ENCODE measurements around the gene CEMP1. TPM values are rescaled to one million over a fixed set of nuclear protein-coding genes. Genes with fewer than 3 reads are reported as not detected.

Gene CEMP1
- total RNA-seq, 1 experiment from 2014 or later: not detected

DNA sequence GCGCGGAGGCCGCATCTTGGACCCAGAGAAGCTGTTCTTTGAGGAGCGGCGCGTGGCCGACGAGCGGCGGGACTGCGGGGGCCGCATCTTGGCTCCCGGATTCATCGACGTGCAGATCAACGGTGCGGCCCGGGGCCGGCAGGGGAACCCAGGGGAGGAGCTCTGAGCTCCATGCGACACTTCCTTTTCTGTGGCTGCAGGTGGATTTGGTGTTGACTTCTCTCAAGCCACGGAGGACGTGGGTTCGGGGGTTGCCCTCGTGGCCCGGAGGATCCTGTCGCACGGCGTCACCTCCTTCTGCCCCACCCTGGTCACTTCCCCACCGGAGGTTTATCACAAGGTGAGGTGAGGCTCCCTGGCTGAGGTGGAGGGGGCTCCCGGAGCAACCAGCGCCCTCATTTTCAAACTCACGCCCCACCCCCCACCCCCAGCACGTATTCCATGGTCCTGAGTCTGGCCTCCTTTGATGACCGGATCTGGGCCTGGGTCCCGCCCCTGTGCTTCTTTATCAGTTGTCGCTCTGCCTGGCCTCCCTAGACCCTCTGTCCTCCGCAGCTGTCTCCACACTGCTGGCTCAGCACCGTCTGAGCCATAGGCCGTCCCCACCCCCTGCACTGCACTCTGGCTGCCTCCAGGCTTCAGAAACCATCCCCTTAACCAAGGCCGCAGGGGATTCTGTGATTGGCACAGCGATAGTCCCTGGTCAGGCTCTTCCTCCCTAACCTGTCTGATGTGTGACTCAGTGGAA is 10.2 kb downstream of the CEMP1 start:
- ATAC-seq (peak; percentile 54), DNase-seq (ENCODE audit: low read depth, low spot score) (no peak)
- intact Hi-C loops (cut with micrococcal nuclease; ENCODE audit: unreplicated experiment): no loop called here
- H3K27me3 ChIP-seq (ENCODE audit: control insufficient read depth, insufficient read depth, low read length): no peaks in the 10 kb centered on the region
- POLR2A ChIA-PET: interaction anchor here (0.6 kb wide), 1 partner anchor 10 kb away, joined by 6 read pairs; the partner anchor contains the start of gene CEMP1
- BruUV-seq (replicated peaks): no TSS peak
- no peaks in the 10 kb centered on the region; the same call in 1 of the 2 replicates for H3K36me3 ChIP-seq (ENCODE audit: control insufficient read depth, insufficient read depth, low read length)
- H3K4me3 ChIP-seq (ENCODE audit: low read depth in 2 of 2, low read length in 2 of 2): peak overlapping the region; percentile 65 to 77
- in situ Hi-C loops (cut with HindIII; ENCODE audit: low pct_unique_long_range_greater_than_20kb, low sequenced_read_pairs): no loop called here
- H3K27ac ChIP-seq (ENCODE audit: low read length): peak overlapping the region; percentile 77
- peaks cover 37% of the 10 kb centered on the region for H3K4me1 ChIP-seq (ENCODE audit: control insufficient read depth, insufficient read depth, low read length)
- CTCF ChIA-PET: interaction anchor here (0.5 to 0.7 kb wide), 3 partner anchors 10 to 623 kb away, joined by 3 to 7 read pairs (median 6); partner anchors contain the start of gene CEMP1
- H3K9me3 ChIP-seq (ENCODE audit: control insufficient read depth, insufficient read depth, low read depth, low read length): no peaks in the 10 kb centered on the region
- peak; percentile 19; the same call in 1 of the 2 replicates for TF ChIP-seq POLR2AphosphoS5 (IDR thresholded peaks at IDR 0.05; ENCODE audit: low read depth, low read length)
- TF ChIP-seq, protein P1, sequence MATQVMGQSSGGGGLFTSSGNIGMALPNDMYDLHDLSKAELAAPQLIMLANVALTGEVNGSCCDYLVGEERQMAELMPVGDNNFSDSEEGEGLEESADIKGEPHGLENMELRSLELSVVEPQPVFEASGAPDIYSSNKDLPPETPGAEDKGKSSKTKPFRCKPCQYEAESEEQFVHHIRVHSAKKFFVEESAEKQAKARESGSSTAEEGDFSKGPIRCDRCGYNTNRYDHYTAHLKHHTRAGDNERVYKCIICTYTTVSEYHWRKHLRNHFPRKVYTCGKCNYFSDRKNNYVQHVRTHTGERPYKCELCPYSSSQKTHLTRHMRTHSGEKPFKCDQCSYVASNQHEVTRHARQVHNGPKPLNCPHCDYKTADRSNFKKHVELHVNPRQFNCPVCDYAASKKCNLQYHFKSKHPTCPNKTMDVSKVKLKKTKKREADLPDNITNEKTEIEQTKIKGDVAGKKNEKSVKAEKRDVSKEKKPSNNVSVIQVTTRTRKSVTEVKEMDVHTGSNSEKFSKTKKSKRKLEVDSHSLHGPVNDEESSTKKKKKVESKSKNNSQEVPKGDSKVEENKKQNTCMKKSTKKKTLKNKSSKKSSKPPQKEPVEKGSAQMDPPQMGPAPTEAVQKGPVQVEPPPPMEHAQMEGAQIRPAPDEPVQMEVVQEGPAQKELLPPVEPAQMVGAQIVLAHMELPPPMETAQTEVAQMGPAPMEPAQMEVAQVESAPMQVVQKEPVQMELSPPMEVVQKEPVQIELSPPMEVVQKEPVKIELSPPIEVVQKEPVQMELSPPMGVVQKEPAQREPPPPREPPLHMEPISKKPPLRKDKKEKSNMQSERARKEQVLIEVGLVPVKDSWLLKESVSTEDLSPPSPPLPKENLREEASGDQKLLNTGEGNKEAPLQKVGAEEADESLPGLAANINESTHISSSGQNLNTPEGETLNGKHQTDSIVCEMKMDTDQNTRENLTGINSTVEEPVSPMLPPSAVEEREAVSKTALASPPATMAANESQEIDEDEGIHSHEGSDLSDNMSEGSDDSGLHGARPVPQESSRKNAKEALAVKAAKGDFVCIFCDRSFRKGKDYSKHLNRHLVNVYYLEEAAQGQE (IDR thresholded peaks at IDR 0.05; ENCODE audit: insufficient read depth in 1 of 2, low read depth in 2 of 2, low read length in 1 of 2): no peak

GRCh38 chr16:2520097-2520783 is 11.0 kb downstream of the CEMP1 start, which contains the start of gene AMDHD2:
TSS of gene AMDHD2 (plus strand) at chr16:2520371. CDS start at chr16:2520459, 88 bp downstream.
- CTCF ChIA-PET: interaction anchor here (0.6 to 0.8 kb wide), 5 partner anchors 11 to 624 kb away, joined by 3 to 7 read pairs (median 4); partner anchors contain the start of gene CEMP1
- peak within 1 kb of the TSS; percentile 77 for H3K27ac ChIP-seq (ENCODE audit: low read length)
- TF ChIP-seq SIN3A (IDR thresholded peaks at IDR 0.05; ENCODE audit: borderline replicate concordance, insufficient read depth, low read depth, low read length): peak; percentile 95; the same call in 1 of the 2 replicates
- TF ChIP-seq, protein P1 (IDR thresholded peaks at IDR 0.05; ENCODE audit: insufficient read depth in 1 of 2, low read depth in 2 of 2, low read length in 1 of 2): 0 out of 4 replicates have a peak, but pooled peaks of 1 of the 2 experiments have one; percentile 22
- TF ChIP-seq TCF7L2 (IDR thresholded peaks at IDR 0.05; ENCODE audit: low read depth, low read length): no peak

More at GRCh38 chr16:2520097-2520783, 11.0 kb downstream of the CEMP1 start, which contains the start of gene AMDHD2:
- peak within 1 kb of the TSS; percentile 65 to 77 for H3K4me3 ChIP-seq (ENCODE audit: low read depth in 2 of 2, low read length in 2 of 2)
- H3K9me3 ChIP-seq (ENCODE audit: control insufficient read depth, insufficient read depth, low read depth, low read length): no peaks in the 10 kb centered on the region
- no peaks in the 10 kb centered on the region; the same call in 1 of the 2 replicates for H3K36me3 ChIP-seq (ENCODE audit: control insufficient read depth, insufficient read depth, low read length)
- ATAC-seq: peak; percentile 77
- POLR2A ChIA-PET: interaction anchor here (0.6 kb wide), 1 partner anchor 11 kb away, joined by 6 read pairs; the partner anchor contains the start of gene CEMP1
- DNase-seq (ENCODE audit: low read depth, low spot score): no peak
- H3K4me1 ChIP-seq (ENCODE audit: control insufficient read depth, insufficient read depth, low read length): peaks cover 42% of the 10 kb centered on the region
- in situ Hi-C loops (cut with HindIII; ENCODE audit: low pct_unique_long_range_greater_than_20kb, low sequenced_read_pairs) (no loop called here), intact Hi-C loops (cut with micrococcal nuclease; ENCODE audit: unreplicated experiment) (no loop called here)
- no TSS peak for BruUV-seq (replicated peaks)
- no peaks in the 10 kb centered on the region for H3K27me3 ChIP-seq (ENCODE audit: control insufficient read depth, insufficient read depth, low read length)

Measured in Panc1 (cell line).